ENCODE results near the gene SMG1.
"Not testable (repeated sequence)": the region's sequence is repeated elsewhere in the genome, so short reads cannot be mapped to it uniquely, and the experiment has no call there.

DNA sequence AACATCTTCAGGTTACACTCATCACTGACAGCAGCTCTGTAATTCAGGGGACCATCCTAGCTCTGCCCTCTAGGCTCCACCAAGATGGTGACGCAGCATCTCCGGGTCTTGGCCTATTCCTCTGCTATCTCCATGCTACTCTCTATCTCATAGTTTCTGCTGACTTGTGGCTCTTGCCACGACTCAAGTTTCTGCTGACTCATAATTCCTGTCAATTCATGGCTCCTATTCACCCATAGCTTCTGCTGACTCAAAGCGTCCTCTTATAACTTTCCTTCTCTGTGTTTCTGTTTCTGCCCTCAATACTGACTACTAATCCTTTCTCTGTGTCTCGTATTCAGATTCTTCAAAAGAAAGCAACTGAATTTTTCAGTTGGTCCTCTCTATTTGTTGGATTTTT is 163.5 kb downstream of the SMG1 start:
- TF ChIP-seq, protein P1, sequence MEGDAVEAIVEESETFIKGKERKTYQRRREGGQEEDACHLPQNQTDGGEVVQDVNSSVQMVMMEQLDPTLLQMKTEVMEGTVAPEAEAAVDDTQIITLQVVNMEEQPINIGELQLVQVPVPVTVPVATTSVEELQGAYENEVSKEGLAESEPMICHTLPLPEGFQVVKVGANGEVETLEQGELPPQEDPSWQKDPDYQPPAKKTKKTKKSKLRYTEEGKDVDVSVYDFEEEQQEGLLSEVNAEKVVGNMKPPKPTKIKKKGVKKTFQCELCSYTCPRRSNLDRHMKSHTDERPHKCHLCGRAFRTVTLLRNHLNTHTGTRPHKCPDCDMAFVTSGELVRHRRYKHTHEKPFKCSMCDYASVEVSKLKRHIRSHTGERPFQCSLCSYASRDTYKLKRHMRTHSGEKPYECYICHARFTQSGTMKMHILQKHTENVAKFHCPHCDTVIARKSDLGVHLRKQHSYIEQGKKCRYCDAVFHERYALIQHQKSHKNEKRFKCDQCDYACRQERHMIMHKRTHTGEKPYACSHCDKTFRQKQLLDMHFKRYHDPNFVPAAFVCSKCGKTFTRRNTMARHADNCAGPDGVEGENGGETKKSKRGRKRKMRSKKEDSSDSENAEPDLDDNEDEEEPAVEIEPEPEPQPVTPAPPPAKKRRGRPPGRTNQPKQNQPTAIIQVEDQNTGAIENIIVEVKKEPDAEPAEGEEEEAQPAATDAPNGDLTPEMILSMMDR (conservative IDR thresholded peaks at IDR 0.05) = not testable (repeated sequence)
- not testable (repeated sequence) for TF ChIP-seq ZFX (IDR thresholded peaks at IDR 0.05)

All from C4-2B (cell line).